HEK293 (cell line): Measurements from ENCODE around the gene OXSR1.

Source experiments
- CTCF ChIP-seq: fragments of 450-650 bp; formaldehyde crosslinking; IDR thresholded peaks from 2 replicates; pipeline ENCODE4 v1.5.1; 2016; ENCODE audit warnings: missing biosample characterization, missing genetic modification characterization
- PBX3 ChIP-seq: sonication (generic); formaldehyde crosslinking; IDR thresholded peaks from 2 replicates; pipeline ENCODE4 v1.8.1; 2022; ENCODE audit warnings: mild to moderate bottlenecking, moderate library complexity, missing genetic modification reagents
- SALL2 ChIP-seq: fragments of 450-650 bp; formaldehyde crosslinking; IDR thresholded peaks from 2 replicates; pipeline ENCODE4 v1.5.0; 2017; ENCODE audit warnings: missing biosample characterization, mild to moderate bottlenecking, missing genetic modification characterization, borderline replicate concordance
- TCF7L2 ChIP-seq: IDR thresholded peaks from 2 replicates; pipeline ENCODE4 v1.6.1; 2011; ENCODE audit warnings: low read depth, mild to moderate bottlenecking, inconsistent platforms, low read length, moderate library complexity, borderline replicate concordance
- ZFP41 ChIP-seq: fragments of 450-650 bp; formaldehyde crosslinking; IDR thresholded peaks from 2 replicates; pipeline ENCODE4 v1.5.1; 2016; ENCODE audit warnings: missing biosample characterization, missing genetic modification characterization, borderline replicate concordance
- ZNF114 ChIP-seq: fragments of 450-650 bp; formaldehyde crosslinking; IDR thresholded peaks from 2 replicates; pipeline ENCODE4 v1.5.0; 2017; ENCODE audit warnings: missing biosample characterization, missing genetic modification characterization
- ZNF121 ChIP-seq: fragments of 450-650 bp; formaldehyde crosslinking; IDR thresholded peaks from 2 replicates; pipeline ENCODE4 v1.5.1; 2016; ENCODE audit warnings: missing biosample characterization, missing genetic modification characterization
- ZNF266 ChIP-seq: fragments of 450-650 bp; formaldehyde crosslinking; IDR thresholded peaks from 2 replicates; pipeline ENCODE4 v1.5.1; 2016; ENCODE audit warnings: missing biosample characterization, missing genetic modification characterization, low read depth
- ZNF488 ChIP-seq: fragments of 450-650 bp; formaldehyde crosslinking; IDR thresholded peaks from 2 replicates; pipeline ENCODE4 v1.5.1; 2016; ENCODE audit warnings: missing biosample characterization, missing genetic modification characterization
- ZNF707 ChIP-seq: fragments of 450-650 bp; formaldehyde crosslinking; IDR thresholded peaks from 2 replicates; pipeline ENCODE4 v1.5.1; 2016; ENCODE audit warnings: missing biosample characterization, missing genetic modification characterization
- ZNF792 ChIP-seq: fragments of 450-650 bp; formaldehyde crosslinking; IDR thresholded peaks from 2 replicates; pipeline ENCODE4 v1.5.1; 2016; ENCODE audit warnings: missing biosample characterization, missing genetic modification characterization
- ZXDB ChIP-seq: fragments of 450-650 bp; formaldehyde crosslinking; IDR thresholded peaks from 2 replicates; pipeline ENCODE4 v1.5.1; 2016; ENCODE audit warnings: missing biosample characterization, missing genetic modification characterization
- TF ChIP-seq, protein P1 (sequence below): IDR thresholded peaks from 2 replicates; pipeline ENCODE4 v1.6.1; 2011; ENCODE audit warnings: mild to moderate bottlenecking, low read depth, low read length, borderline replicate concordance
- TF ChIP-seq, protein P2 (sequence below): fragments of 450-650 bp; formaldehyde crosslinking; IDR thresholded peaks from 2 replicates; pipeline ENCODE4 v1.5.1; 2016; ENCODE audit warnings: missing biosample characterization, missing genetic modification characterization

- TF ChIP-seq ZNF114 (tag by site-specific recombination) (no peak), CTCF (tag by site-specific recombination) (no peak), PBX3 (no peak), ZNF121 (tag by site-specific recombination) (no peak), SALL2 (tag by site-specific recombination) (no peak), ZXDB (tag by site-specific recombination) (no peak), ZNF266 (tag by site-specific recombination) (no peak), ZNF707 (tag by site-specific recombination) (no peak), TCF7L2 (no peak), ZNF792 (no peak), ZNF488 (tag by site-specific recombination) (no peak), ZFP41 (tag by site-specific recombination) (no peak)
- TF ChIP-seq, protein P1, sequence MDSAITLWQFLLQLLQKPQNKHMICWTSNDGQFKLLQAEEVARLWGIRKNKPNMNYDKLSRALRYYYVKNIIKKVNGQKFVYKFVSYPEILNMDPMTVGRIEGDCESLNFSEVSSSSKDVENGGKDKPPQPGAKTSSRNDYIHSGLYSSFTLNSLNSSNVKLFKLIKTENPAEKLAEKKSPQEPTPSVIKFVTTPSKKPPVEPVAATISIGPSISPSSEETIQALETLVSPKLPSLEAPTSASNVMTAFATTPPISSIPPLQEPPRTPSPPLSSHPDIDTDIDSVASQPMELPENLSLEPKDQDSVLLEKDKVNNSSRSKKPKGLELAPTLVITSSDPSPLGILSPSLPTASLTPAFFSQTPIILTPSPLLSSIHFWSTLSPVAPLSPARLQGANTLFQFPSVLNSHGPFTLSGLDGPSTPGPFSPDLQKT = no peak
- TF ChIP-seq, protein P2, sequence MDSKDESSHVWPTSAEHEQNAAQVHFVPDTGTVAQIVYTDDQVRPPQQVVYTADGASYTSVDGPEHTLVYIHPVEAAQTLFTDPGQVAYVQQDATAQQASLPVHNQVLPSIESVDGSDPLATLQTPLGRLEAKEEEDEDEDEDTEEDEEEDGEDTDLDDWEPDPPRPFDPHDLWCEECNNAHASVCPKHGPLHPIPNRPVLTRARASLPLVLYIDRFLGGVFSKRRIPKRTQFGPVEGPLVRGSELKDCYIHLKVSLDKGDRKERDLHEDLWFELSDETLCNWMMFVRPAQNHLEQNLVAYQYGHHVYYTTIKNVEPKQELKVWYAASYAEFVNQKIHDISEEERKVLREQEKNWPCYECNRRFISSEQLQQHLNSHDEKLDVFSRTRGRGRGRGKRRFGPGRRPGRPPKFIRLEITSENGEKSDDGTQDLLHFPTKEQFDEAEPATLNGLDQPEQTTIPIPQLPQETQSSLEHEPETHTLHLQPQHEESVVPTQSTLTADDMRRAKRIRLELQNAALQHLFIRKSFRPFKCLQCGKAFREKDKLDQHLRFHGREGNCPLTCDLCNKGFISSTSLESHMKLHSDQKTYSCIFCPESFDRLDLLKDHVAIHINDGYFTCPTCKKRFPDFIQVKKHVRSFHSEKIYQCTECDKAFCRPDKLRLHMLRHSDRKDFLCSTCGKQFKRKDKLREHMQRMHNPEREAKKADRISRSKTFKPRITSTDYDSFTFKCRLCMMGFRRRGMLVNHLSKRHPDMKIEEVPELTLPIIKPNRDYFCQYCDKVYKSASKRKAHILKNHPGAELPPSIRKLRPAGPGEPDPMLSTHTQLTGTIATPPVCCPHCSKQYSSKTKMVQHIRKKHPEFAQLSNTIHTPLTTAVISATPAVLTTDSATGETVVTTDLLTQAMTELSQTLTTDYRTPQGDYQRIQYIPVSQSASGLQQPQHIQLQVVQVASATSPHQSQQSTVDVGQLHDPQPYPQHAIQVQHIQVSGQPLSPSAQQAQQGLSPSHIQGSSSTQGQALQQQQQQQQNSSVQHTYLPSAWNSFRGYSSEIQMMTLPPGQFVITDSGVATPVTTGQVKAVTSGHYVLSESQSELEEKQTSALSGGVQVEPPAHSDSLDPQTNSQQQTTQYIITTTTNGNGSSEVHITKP (tag by site-specific recombination) = no peak
These were observed 102.8 kb downstream of the OXSR1 start for GRCh38 chr3:38268087-38268486.
